GM18498 (cell line): ENCODE results near the gene MEI1.
"Not testable (repeated sequence)": the region's sequence is repeated elsewhere in the genome, so short reads cannot be mapped to it uniquely, and the experiment has no call there.

Experiments
- ATAC-seq: cut with Tn5 transposase; IDR thresholded peaks from one replicate; pipeline ENCODE4 v1.9.1; 2021; ENCODE audit warnings: mild to moderate bottlenecking, moderate library complexity; ENCODE audit not compliant: unreplicated experiment

Gene MEI1

GRCh38 chr22:41835462-41835861 is 136.2 kb downstream of the MEI1 start:
- not testable (repeated sequence) for ATAC-seq

DNA sequence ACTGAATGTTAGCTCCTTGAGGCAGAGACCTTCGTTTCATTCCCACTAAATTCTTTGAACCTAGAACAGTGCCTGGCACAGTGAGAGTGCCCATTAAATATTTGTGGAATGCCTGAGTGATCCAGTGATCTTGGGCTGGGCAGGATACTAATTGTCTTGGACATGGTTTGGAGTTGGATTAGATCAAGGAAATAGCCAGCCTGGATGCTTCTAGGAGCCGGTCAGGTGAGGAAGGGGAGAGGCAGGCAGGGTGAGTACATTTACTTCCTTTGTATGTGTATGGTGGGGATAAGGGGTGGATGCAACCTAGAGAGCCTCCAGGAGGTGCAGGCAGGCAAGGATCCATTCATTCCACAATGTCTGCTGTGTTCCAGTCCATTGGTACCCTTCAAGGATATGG is 137.2 kb downstream of the MEI1 start:
- no peak for ATAC-seq

GRCh38 chr22:41838842-41839618 is 139.7 kb downstream of the MEI1 start:
- ATAC-seq: no peak

DNA sequence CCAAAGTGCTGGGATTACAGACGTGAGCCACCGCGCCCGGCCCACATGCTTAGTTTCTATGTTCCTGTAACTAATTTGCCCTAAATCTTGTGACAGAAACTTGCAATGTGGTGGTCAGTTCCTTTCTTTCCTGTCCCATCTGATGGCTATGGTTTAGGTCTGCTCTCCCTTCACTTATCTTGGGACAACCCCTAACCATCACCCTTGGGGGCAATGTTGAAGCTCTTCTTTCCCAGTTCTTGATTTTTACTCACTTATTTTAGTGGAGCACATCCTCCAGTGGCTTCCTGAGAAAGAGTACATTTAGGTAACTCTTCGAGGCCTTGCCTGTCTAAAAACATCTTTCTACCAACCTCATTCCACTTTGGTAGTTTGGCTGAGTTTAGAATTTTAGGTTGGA is 140.9 kb downstream of the MEI1 start:
- no peak for ATAC-seq

GRCh38 chr22:41841085-41841712 is 141.9 kb downstream of the MEI1 start:
- no peak for ATAC-seq

- ATAC-seq: no peak
These were observed 144.0 kb downstream of the MEI1 start for GRCh38 chr22:41842996-41843970.

DNA sequence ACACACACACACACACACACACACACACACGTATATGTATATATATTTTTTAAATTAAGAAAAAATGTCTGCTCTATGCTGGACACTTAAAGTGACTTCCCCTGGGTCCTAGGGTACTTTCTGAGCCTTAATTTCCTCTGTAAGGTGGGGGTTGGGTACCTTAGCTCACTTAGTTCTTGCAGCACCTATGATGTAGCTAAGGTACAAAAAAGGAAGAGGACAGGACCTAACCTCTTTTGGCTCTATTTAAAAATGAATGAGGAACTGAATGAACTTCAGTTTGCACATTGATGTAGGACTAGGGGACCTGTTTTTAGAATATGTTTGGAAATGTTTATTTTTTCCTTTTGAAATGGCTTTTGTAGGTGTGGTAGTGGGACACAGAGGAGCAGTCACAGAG is 144.7 kb downstream of the MEI1 start:
- no peak for ATAC-seq

DNA sequence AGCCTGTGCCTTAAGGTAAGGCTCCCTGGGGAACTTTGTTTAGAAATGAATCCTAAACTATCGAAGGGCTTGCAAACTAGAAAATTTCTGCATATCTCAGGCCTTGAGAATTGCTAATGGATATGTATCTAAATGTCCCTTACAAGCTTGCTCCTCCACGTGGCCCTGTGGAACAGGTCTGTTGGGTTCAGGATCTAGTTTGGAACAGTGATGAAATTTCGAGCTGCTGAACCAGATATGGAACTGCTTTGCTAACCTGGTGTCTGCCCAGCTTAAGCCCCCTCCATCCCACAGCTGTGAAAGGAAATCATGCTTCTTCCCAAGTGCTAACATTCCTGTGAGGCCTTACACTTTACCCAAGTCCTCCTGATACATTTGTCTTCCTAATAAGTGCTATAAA is 145.2 kb downstream of the MEI1 start:
- ATAC-seq: no peak

- ATAC-seq: no peak
These were observed 146.3 kb downstream of the MEI1 start for GRCh38 chr22:41845380-41846267.

GRCh38 chr22:41846268-41846987 is 147.1 kb downstream of the MEI1 start:
- no peak for ATAC-seq

DNA sequence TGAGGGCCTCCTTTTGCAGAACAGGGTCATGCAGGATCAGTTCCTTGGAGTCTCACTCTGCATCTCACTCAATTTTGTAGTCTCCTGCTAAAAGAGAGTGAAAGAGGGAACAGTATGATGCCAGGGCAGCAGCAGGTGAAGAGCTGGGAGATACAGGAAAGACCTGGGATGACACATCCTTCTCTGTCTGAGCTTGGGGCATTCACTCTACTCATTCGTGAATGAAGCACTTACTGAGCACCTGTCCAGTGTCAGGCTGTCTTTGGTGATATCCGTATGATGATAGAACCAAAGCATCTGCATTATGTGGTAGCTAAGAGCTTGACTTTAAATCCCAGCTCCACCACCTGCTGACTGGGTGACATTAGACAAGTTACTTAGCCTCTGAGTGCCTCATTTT is 148.0 kb downstream of the MEI1 start:
- no peak for ATAC-seq

- ATAC-seq: no peak
These were observed 149.2 kb downstream of the MEI1 start for GRCh38 chr22:41848468-41848867.
